NCI-H748 treated with DMSO at 0.1 percent for 48 hours (cell line): ENCODE measurements around the gene ITSN1.
"Not testable (repeated sequence)": the region's sequence is repeated elsewhere in the genome, so short reads cannot be mapped to it uniquely, and the experiment has no call there.

ENCODE experiments used
- DNase-seq: peaks from one replicate; lab custom pipeline; 2025; lab: John Stamatoyannopoulos, UW

Gene ITSN1

DNA sequence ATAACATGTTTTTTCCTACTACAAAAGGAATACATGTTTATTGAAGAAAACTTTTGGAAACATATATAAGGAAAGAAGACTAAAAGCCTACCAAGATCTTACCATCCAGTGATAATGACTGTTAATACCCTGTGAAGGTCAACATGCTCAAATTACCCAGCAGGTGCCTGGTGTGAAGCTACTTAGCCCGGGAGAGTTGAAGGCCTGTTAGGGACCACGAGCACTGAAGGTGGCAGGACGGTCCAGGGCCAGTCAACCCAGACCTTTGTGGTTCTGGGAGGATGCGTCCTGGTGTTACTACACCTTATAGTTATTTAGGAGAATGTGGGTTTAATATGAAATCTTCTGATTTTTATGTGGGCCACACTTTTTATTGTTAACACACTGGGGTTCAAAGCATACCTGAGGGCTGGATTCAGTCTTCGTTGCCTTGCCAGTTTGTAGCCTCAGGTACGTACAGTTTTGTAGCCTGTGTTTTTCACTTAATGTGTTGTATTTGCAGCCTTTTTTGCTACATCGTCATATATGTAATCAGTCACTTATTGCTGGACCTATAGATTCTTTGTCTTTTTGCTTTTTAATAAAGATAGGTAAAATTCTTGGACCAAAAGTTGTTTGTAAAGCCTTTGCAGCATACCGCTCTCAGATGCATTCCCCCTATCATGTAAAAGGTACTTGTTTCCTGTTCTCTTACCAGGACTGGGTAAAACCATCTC, 9.8 kb downstream of the ITSN1 start:
- no peak for DNase-seq

DNA sequence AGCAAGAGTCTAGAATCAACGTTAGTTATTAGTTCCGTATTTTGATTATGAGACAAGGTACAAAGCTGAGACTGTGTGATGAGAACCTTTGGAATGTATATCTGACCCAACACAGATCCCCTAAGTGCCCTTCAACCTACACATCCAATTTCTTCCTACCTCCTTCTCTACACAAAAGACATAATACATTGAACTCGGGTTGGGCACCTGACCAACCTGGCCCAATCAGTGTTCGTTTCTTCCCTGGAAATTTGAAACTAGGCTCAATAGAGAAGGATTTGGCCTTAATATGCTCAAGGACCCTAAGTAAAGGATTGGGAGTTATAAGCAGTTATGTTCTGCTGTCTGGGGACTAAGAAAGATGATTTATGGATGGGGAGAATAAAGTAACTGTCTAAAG, 12.1 kb downstream of the ITSN1 start:
- DNase-seq = no peak

GRCh38 chr21:33655588-33656221, 13.4 kb downstream of the ITSN1 start:
- DNase-seq = no peak

GRCh38 chr21:33657124-33657820, 15.0 kb downstream of the ITSN1 start:
- no peak for DNase-seq

DNA sequence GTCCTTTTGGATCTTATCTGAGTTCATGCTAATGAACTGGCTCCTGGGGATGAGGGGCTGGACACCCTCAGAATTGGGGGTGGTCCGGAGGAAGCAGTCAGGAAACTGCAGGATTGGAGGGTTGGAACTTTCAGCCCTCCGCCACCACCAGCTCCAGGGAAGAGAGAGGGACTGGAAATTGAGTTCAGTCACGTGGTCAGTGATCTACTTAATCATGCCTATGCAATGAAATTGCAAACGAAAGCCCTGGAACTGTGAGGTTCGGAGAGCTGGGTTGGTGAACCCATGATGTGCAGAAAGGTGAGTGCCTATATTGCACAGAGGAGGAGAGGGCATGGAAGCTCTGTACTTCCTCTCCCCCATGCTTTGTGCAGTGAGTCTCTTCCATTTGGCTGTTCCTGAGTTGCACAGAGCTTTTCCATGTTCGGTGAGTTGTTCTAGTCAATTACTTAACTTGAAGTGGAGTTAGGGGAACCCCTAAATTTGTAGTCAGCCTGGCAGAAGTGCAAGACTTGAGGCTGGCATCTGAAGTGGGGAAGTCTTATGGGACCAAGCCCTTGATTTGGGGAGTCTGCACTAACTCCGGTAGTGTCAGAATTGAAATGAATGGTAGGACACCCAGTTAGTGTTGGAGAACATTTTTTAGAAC, 16.7 kb downstream of the ITSN1 start:
- no peak for DNase-seq

DNA sequence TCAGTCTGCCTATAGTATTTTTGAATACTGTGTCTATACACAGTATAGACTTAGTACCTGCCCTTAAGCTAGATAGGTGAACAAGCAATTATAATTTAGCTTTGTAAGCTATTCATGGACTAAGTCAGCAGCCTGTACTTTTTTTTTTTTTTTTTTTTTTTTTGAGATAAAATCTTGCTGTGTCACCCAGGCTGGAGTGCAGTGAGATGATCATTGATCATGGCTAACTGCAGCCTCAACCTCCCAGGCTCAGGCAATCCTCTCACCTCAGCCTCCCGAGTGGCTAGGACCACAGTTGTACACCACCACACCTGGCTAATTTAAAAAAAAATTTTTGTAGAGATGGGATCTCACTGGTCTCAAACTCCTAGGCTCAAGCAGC, 17.3 kb downstream of the ITSN1 start:
- DNase-seq = no peak

DNA sequence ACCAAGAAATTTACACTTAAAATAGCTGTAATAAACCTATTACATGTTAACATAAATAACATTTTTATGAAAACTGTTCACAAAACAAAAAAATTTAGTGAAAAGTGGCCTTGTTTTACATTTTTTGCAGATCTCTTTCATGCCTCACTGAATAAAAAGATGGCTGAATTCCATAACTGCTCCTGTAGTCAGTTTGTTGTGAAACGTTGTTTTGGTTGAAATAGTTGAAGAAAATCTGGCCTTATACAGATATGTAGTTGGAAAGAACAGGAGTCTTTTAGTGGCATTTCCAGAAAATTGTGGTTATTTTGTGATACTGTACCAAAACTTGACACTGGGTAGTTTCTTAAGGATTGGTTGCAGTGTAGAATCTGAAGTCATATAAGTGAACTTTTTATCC, 18.1 kb downstream of the ITSN1 start:
- DNase-seq = no peak

- no peak for DNase-seq
These were observed 18.8 kb downstream of the ITSN1 start for GRCh38 chr21:33661146-33661545.

DNA sequence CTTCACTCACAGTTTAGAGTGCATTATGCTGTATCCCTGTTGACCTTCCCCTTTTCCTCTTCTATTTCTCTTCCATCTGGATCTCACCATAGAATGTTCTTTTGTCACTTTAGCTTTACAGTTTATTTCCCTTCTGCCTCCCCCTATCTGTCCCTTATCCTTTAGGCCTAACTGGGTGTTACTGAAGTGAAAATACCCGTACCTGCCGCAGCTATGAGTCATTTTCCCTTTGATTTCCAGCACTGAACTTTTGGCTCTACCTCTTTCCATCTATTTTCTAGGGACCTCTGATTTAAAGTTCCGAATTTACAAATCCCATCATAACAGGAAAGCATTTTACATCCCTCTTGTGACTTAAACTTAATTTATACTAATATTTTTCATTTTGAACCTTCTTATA, 19.7 kb downstream of the ITSN1 start:
- DNase-seq = no peak

- no peak for DNase-seq
These were observed 20.9 kb downstream of the ITSN1 start for GRCh38 chr21:33663241-33663640.

- DNase-seq = no peak
These were observed 21.8 kb downstream of the ITSN1 start for GRCh38 chr21:33664135-33664534.

DNA sequence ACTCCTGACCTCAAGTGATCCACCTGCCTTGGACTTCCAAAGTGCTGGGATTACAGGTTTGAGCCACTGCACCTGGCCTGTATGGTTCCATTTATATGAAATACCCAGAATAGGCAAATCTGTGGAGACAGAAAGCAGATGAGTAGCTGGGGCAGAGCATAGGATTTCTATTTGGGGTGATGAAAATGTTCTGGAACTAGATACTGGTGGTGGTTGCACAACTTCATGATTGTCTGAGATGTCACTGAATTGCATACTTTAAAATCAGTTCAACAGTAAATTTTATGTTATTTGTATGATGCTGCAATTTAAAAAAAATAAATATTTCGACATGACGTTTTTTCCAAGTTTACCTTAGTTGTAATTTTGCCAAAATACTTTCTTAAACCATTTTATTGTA, 23.9 kb downstream of the ITSN1 start:
- no peak for DNase-seq

DNA sequence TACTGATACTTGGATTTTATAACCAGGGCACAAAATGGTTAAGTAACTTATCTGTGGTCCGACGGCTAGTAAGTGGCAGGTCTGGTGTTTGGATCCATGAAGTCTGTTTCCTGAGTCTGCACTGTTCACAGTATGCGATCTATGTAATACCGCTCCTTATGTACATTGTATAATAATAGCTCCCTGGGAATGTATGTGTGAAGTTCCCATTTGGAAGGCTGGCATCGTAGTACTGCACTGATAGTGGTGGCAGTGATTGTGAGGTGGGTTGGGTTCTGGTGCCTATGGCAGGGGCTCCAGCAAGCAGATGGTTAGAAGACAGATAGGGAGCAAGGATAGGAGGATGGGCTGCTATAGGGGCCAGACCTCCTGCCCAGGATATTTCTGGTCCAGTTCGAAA, 25.3 kb downstream of the ITSN1 start:
- DNase-seq = no peak

- no peak for DNase-seq
These were observed 25.9 kb downstream of the ITSN1 start for GRCh38 chr21:33668180-33668579.

- DNase-seq = no peak
These were observed 26.3 kb downstream of the ITSN1 start for GRCh38 chr21:33668620-33669019.

DNA sequence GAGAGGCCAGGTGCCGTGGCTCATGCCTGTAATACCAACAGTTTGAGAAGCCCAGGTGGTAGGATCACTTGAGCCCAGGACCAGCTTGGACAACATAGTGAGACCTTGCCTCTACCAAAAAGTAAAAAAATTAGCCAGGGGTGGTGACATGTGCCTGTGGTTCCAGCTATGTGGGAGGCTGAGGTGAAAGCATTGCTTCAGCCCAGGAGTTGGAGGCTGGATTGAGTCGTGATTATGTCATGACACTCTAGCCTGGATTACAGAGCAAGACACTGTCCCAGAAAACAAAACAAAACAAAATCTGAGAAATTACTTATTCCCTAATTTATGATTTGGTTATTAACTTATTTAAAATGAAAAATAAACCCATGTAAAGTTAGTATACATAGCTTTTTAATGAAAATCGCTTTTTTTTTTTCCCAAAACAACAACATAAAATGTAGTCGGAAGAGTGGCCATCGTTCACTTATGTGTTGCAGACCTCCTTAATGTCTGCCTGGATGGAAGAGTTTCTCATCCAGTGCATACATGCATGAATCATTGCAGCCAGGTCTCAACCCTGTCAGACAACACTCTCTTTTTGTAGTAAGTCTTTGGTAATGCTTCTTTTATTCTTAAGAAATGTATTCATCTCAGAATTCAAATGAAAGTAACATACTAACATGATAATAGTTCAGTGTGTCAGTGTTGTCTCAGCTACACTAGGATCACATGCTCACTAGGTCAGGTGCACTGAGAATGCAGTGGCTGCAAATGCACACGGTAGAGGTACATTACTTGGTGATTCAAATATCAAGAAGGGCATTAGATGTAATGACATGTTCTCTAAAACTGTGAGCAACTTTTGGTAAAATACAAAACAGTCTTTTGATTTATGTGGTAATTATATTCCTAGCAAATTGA, 28.0 kb downstream of the ITSN1 start:
- no peak for DNase-seq

- DNase-seq = no peak
These were observed 31.2 kb downstream of the ITSN1 start for GRCh38 chr21:33673473-33673872.

DNA sequence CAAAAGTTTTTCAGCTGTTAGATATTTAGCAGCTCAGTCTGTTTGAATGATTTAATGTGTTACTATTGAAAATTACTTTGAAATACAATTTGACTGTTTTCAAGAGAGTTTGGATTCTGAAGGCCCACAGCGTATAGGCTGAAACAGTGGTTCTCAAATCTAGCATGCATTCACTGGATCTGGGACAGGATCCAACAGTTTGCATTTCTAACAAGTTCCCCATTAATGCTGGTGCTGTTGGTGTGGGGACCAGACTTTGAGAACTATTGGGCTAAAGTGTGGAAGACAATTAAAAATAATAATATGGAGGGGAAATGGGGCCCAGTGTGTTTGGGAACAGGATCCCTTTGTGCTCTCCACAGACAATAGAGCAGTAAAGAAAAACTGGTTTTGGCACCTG, 31.9 kb downstream of the ITSN1 start:
- DNase-seq = no peak

DNA sequence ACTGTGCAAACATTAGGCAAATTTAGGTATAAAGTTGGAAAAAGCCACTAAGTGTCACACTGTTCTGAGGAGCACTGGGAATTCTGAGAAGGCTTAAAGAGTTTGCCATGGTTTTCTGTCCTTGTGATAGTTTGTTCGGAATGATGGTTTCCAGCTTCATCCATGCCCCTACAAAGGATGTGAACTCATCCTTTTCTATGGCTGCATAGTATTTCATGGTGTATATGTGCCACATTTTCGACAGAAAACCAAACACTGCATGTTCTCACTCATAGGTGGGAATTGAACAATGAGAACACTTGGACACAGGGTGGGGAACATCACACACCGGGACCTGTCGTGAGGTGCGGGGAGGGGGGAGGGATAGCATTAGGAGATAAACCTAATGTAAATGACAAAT, 34.4 kb downstream of the ITSN1 start:
- not testable (repeated sequence) for DNase-seq

DNA sequence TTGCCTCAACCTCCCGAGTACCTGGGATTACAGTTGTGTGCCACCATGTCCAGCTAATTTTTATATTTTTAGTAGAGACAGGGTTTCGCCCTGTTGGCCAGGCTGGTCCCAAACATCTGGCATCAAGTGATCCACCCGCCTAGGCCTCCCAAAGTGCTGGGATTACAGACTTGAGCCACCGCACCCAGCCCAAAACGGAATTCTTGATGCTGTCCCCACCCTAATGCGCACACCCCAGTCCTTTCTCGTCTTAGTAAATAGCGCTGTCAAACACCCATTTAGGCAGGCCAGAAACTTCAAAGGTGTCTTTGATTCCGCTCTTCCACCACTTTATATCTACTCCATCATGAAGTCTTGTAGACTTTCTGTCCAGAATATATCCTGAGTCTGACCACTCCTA, 35.1 kb downstream of the ITSN1 start:
- DNase-seq = no peak

DNA sequence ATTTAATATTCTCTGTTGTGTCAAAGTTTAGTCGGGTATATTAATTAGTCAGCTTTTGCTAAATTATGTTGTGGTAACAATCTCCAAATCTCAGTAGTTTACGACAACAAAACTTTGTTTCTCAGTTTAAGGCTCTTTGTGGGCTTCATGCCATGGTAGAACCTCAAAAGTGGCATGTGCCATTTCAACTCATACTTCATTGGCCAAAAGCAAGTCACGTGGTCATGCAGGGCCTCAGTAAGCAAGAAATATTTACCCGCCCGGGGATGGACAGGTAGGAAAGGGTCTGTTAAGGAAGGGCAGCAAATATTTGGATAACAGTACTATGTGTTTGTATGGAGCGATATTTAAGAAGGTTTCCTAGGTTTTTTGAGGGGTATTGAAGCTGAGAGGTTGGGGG, 38.6 kb downstream of the ITSN1 start:
- no peak for DNase-seq
